Gastrocnemius medialis (tissue), 4 donors: Measurements from ENCODE around the gene PLSCR4. TPM values are rescaled to one million over a fixed set of nuclear protein-coding genes. Genes with fewer than 3 reads are reported as not detected.

Experiments
- ATAC-seq, 2 donors: fragments of 150-250 bp; one replicate each; pipeline ENCODE4 v1.9.1; 2016
- DNase-seq, 2 donors: peaks; one replicate each; pipeline ENCODE4 v3.0.0-alpha.2; 2019
- H3K27ac ChIP-seq, 4 donors: fragments of 200-600 bp; sonication (generic); 1 replicate in 1 of 4; 2 replicates in 3 of 4; pipeline ENCODE4 v1.5.1; 2016 to 2018; ENCODE audit warnings: mild to moderate bottlenecking in 2 of 4, moderate library complexity in 1 of 4
- H3K27me3 ChIP-seq, 3 donors: fragments of 200-600 bp; sonication (generic) in 2 of 3; 1 replicate in 1 of 3; 2 replicates in 2 of 3; pipeline versions ENCODE4 v1.5.1 to v1.6.0; 2016 to 2019; ENCODE audit warnings: mild to moderate bottlenecking in 1 of 3, moderate library complexity in 1 of 3
- H3K36me3 ChIP-seq, 2 donors: fragments of 200-600 bp; sonication (generic) in 1 of 2; one replicate each; pipeline ENCODE4 v1.5.1; 2017 to 2018
- H3K4me1 ChIP-seq, 2 donors: fragments of 200-600 bp; sonication (generic) in 1 of 2; one replicate each; pipeline ENCODE4 v1.5.1; 2016 to 2017; ENCODE audit warnings: mild to moderate bottlenecking in 2 of 2
- H3K4me3 ChIP-seq, 4 donors: fragments of 200-600 bp; sonication (generic) in 3 of 4; 1 replicate in 1 of 4; 2 replicates in 3 of 4; pipeline ENCODE4 v1.5.1; 2016 to 2019; ENCODE audit warnings: mild to moderate bottlenecking in 2 of 4
- H3K9me3 ChIP-seq, 3 donors: fragments of 200-600 bp; sonication (generic) in 2 of 3; 1 replicate in 1 of 3; 2 replicates in 2 of 3; pipeline ENCODE4 v1.5.1; 2016 to 2019
- CTCF ChIP-seq, 5 experiments: fragments of 450-650 bp in 3 of 5; fragments of 200-600 bp in 2 of 5; sonication (generic) in 2 of 5; IDR thresholded peaks in 4 of 5; conservative IDR thresholded peaks in 1 of 5; 1 replicate in 4 of 5; 2 replicates in 1 of 5; pipeline ENCODE4 v1.5.1; 2016 to 2019; ENCODE audit warnings: antibody characterized with exemption in 5 of 5, mild to moderate bottlenecking in 3 of 5, moderate library complexity in 3 of 5
- POLR2A ChIP-seq, 2 donors: fragments of 450-650 bp; IDR thresholded peaks; one replicate each; pipeline ENCODE4 v1.6.1; 2017; ENCODE audit warnings: antibody characterized with exemption in 2 of 2, mild to moderate bottlenecking in 2 of 2, moderate library complexity in 2 of 2
- in situ Hi-C, 4 donors: fragments of 200-750 bp; cut with MboI; loops; one replicate each; pipeline versions ENCODE4 v1.15.0 to v1.8.0; 2017; ENCODE audit warnings: low sequenced_read_pairs in 4 of 4
- intact Hi-C: fragments of 100-400 bp; cut with DNase I; formaldehyde crosslinking; loops from one replicate; pipeline ENCODE4 v1.15.1; 2023; ENCODE audit warnings: low total_unique reads
- total RNA-seq, 4 donors: library from RNA; depleted of rRNA; stranded (reverse); fragments of >200 nt; gene quantifications; one replicate each; pipeline versions ENCODE4 v1.1.0 to v1.2.3, GENCODE V29; 2016

PLSCR4 gene
- total RNA-seq, 4 donors from 2014 or later, result 6.3 to 16.8 (median 9.5) TPM

- H3K4me1 ChIP-seq, result no peaks in the 10 kb centered on the region
- no peak for TF ChIP-seq CTCF (IDR thresholded peaks at IDR 0.05 in 4 of 5, conservative IDR thresholded peaks at IDR 0.05 in 1 of 5)
- no peak for TF ChIP-seq POLR2A (IDR thresholded peaks at IDR 0.05)
- no peak overlapping the region for H3K27ac ChIP-seq
- H3K36me3 ChIP-seq, result no peaks in the 10 kb centered on the region
- ATAC-seq, result no peak
- no peak overlapping the region for H3K4me3 ChIP-seq
- no peaks in the 10 kb centered on the region for H3K27me3 ChIP-seq
- H3K9me3 ChIP-seq, result no peaks in the 10 kb centered on the region
- no peak for DNase-seq
- in situ Hi-C loops (no loop called here), intact Hi-C loops (no loop called here)
Measured at GRCh38 chr3:146273721-146274407, 23.0 kb upstream of the PLSCR4 start.

- intact Hi-C loops, result no loop called here
- no peak overlapping the region for H3K27ac ChIP-seq
- DNase-seq (no peak), ATAC-seq (no peak)
- H3K4me1 ChIP-seq, result no peaks in the 10 kb centered on the region
- no peak overlapping the region for H3K4me3 ChIP-seq
- H3K36me3 ChIP-seq, result no peaks in the 10 kb centered on the region
- in situ Hi-C loops, result no loop called here
- H3K9me3 ChIP-seq, result no peaks in the 10 kb centered on the region
- TF ChIP-seq CTCF (IDR thresholded peaks at IDR 0.05 in 4 of 5, conservative IDR thresholded peaks at IDR 0.05 in 1 of 5) (no peak), POLR2A (IDR thresholded peaks at IDR 0.05) (no peak)
- H3K27me3 ChIP-seq, result no peaks in the 10 kb centered on the region
Measured at GRCh38 chr3:146271180-146271579, 20.3 kb upstream of the PLSCR4 start.

GRCh38 chr3:146269271-146269670 lies 18.4 kb upstream of the PLSCR4 start:
- Histone ChIP-seq H3K27me3 (no peaks in the 10 kb centered on the region), H3K36me3 (no peaks in the 10 kb centered on the region), H3K9me3 (no peaks in the 10 kb centered on the region), H3K27ac (no peak overlapping the region), H3K4me1 (no peaks in the 10 kb centered on the region), H3K4me3 (no peak overlapping the region)
- no peak for ATAC-seq
- no peak for DNase-seq
- no peak for TF ChIP-seq CTCF (IDR thresholded peaks at IDR 0.05 in 4 of 5, conservative IDR thresholded peaks at IDR 0.05 in 1 of 5)
- no peak for TF ChIP-seq POLR2A (IDR thresholded peaks at IDR 0.05)
- in situ Hi-C loops, result no loop called here
- intact Hi-C loops, result no loop called here

GRCh38 chr3:146268535-146269219 lies 17.8 kb upstream of the PLSCR4 start:
- no peak for DNase-seq
- ATAC-seq, result no peak
- in situ Hi-C loops, result no loop called here
- Histone ChIP-seq H3K27ac (no peak overlapping the region), H3K4me1 (no peaks in the 10 kb centered on the region), H3K4me3 (no peak overlapping the region), H3K27me3 (no peaks in the 10 kb centered on the region), H3K9me3 (no peaks in the 10 kb centered on the region), H3K36me3 (no peaks in the 10 kb centered on the region)
- intact Hi-C loops, result no loop called here
- TF ChIP-seq CTCF (IDR thresholded peaks at IDR 0.05 in 4 of 5, conservative IDR thresholded peaks at IDR 0.05 in 1 of 5) (no peak), POLR2A (IDR thresholded peaks at IDR 0.05) (no peak)
